22Rv1 (cell line): ENCODE measurements around the gene ARHGEF19.

Experiments used
- CTCF ChIP-seq: fragments of 450-650 bp; IDR thresholded peaks from 2 replicates; pipeline ENCODE4 v1.5.1; 2017; ENCODE audit warnings: mild to moderate bottlenecking
- ZFX ChIP-seq: fragments of 450-650 bp; IDR thresholded peaks from 2 replicates; pipeline ENCODE4 v1.6.1; 2017; ENCODE audit warnings: antibody characterized with exemption, borderline replicate concordance

- TF ChIP-seq CTCF = no peak
- TF ChIP-seq ZFX = no peak
Measured at GRCh38 chr1:16209132-16209846, 3.2 kb downstream of the ARHGEF19 start.
